ENCODE data around the gene LEMD2.

Gene LEMD2

DNA sequence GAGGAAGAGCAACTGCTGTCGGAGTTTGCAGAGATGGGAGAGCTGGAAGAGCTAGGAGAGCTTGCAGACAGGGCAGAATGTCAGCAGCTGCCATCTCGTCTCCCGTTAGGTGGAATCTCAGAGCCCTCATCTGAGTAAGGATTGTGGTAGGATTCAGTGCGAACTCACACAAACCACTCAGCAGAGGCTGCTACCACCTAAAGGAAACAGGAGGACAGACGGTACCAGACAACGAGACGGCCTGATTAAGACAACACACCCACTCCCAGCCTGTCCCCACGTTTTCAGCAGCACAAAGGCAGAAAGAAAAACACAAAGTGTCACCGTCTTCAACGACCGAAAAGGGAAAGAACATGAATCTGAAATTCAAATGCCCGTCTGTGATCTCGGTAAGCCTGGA is 4.1 kb downstream of the LEMD2 start:
- peaks cover 19 to 24% of the 10 kb centered on the region in 2 donors for H3K4me1 ChIP-seq (ENCODE audit: control insufficient read depth in 2 of 2, insufficient read depth in 2 of 2, low read length in 2 of 2)
- no peak overlapping the region for H3K27ac ChIP-seq (ENCODE audit: low read depth in 2 of 2, low read length in 2 of 2)
- H3K4me3 ChIP-seq (ENCODE audit: low read length in 2 of 2), result no peak overlapping the region
- no peaks in the 10 kb centered on the region for H3K27me3 ChIP-seq (ENCODE audit: control insufficient read depth in 2 of 2, insufficient read depth in 2 of 2, low read length in 2 of 2)
- peaks cover 45 to 52% of the 10 kb centered on the region in 2 donors for H3K36me3 ChIP-seq (ENCODE audit: control insufficient read depth in 2 of 2, insufficient read depth in 2 of 2, low read length in 2 of 2)
- no peak overlapping the region for H3K9ac ChIP-seq (ENCODE audit: low read depth in 1 of 2, low read length in 2 of 2)
- no peaks in the 10 kb centered on the region for H3K9me3 ChIP-seq (ENCODE audit: control insufficient read depth in 2 of 2, low read length in 2 of 2)

DNA sequence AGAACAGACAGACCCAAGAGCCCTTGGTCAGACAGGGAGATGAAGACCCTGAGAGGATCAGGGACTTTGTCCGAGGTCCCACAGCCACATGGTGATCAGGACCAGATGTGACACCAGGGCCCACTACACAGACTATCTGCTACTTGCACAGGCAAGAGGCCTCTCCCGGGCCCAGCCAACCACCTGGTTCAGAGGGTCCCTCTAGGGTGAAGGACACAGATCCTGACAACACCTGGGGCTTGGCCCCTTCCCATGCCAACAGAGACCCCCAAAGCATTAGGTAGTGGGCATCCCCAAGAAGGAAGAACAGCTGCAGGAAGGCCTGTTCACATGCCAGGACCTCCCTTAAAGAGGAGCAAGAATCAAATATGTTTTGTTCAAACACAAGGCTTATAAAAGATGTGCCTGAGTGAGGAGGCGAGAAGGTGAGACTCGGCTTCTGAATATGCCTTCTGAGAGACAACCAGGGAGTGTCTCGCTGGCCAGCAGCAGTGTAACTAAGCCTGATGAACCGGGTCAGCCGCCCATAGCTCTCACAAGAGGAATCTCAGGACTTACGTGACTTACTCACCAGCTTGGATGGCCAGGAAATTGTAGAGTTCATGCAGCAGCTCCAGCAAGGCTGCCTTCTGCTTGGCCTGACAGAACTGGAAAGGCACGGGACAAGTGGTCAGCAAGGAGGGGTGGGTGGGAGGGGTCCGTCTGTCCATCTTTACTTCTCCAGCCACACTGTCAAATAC is 5.0 kb downstream of the LEMD2 start:
- H3K27ac ChIP-seq (ENCODE audit: low read depth in 2 of 2, low read length in 2 of 2), result no peak overlapping the region
- H3K9ac ChIP-seq (ENCODE audit: low read depth in 1 of 2, low read length in 2 of 2), result no peak overlapping the region
- H3K36me3 ChIP-seq (ENCODE audit: control insufficient read depth in 2 of 2, insufficient read depth in 2 of 2, low read length in 2 of 2), result peaks cover 53 to 61% of the 10 kb centered on the region in 2 donors
- no peaks in the 10 kb centered on the region for H3K9me3 ChIP-seq (ENCODE audit: control insufficient read depth in 2 of 2, low read length in 2 of 2)
- H3K4me3 ChIP-seq (ENCODE audit: low read length in 2 of 2), result no peak overlapping the region
- peaks cover 19 to 24% of the 10 kb centered on the region in 2 donors for H3K4me1 ChIP-seq (ENCODE audit: control insufficient read depth in 2 of 2, insufficient read depth in 2 of 2, low read length in 2 of 2)
- no peaks in the 10 kb centered on the region for H3K27me3 ChIP-seq (ENCODE audit: control insufficient read depth in 2 of 2, insufficient read depth in 2 of 2, low read length in 2 of 2)

DNA sequence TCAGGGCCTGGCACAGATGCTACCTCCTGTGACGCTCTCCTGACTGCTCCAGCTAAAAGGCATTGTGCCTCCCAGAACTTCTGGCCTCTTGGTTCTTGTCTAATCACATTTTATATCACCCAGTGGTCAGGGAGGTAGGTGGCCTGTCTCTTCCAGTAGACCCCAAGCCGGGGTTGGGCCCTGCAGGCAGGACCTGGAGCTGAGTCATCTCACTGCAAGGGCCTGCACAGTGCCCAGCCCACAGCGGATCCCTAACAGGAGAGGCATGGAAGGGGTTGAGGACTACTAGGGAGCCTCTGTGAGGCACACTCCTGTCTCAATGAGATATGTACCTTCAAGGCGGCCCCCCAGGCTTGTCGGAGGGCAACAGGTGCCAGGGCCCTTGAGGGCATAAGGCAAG is 6.4 kb downstream of the LEMD2 start:
- Histone ChIP-seq H3K4me3 (ENCODE audit: low read length in 2 of 2) (no peak overlapping the region), H3K9ac (ENCODE audit: low read depth in 1 of 2, low read length in 2 of 2) (no peak overlapping the region), H3K27me3 (ENCODE audit: control insufficient read depth in 2 of 2, insufficient read depth in 2 of 2, low read length in 2 of 2) (no peaks in the 10 kb centered on the region), H3K27ac (ENCODE audit: low read depth in 2 of 2, low read length in 2 of 2) (no peak overlapping the region), H3K36me3 (ENCODE audit: control insufficient read depth in 2 of 2, insufficient read depth in 2 of 2, low read length in 2 of 2) (peaks cover 66 to 75% of the 10 kb centered on the region in 2 donors), H3K9me3 (ENCODE audit: control insufficient read depth in 2 of 2, low read length in 2 of 2) (no peaks in the 10 kb centered on the region), H3K4me1 (ENCODE audit: control insufficient read depth in 2 of 2, insufficient read depth in 2 of 2, low read length in 2 of 2) (peaks cover 14 to 19% of the 10 kb centered on the region in 2 donors)

DNA sequence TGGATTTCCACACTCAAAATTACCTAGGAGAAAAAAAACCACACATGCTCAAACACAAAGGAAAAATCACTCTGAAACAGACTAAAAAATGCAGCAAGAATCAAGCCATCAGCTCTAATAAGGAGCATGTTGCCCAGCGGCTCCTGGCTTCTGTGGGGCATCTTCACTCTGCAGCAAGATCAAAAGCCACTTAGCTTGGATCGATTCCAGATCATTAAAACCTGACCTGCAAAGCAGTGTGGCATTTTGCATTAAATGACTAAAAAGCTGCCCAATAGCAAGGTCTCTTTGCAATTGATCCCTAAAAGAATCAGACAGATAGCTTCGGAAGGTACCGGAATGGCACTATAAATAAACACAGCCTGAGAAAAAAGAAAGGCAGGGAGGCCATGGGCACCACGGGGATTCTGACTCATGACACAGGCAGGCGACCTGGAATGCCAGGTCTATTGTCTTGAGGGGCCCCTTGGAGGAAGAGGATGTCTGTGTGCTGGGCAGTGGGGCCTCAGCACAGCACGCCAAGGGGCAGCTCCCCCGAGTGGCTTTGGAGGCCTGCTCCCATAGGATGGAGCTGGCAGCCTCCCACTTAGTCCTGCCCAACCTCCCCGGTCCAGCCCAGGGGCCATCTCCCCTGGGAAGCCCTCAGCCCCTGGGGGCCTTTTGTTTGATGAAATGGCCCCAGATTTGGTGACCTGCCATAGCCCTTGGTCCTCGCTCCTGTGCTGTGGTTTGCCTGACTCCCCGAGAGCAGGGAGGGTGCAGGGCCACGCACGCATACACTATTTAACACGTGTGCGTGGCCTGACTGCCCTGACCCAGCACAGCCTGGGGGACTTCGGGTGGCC is 7.6 kb downstream of the LEMD2 start:
- no peak overlapping the region for H3K4me3 ChIP-seq (ENCODE audit: low read length in 2 of 2)
- H3K27me3 ChIP-seq (ENCODE audit: control insufficient read depth in 2 of 2, insufficient read depth in 2 of 2, low read length in 2 of 2), result no peaks in the 10 kb centered on the region
- no peak overlapping the region for H3K9ac ChIP-seq (ENCODE audit: low read depth in 1 of 2, low read length in 2 of 2)
- H3K4me1 ChIP-seq (ENCODE audit: control insufficient read depth in 2 of 2, insufficient read depth in 2 of 2, low read length in 2 of 2), result peaks cover 5 to 7% of the 10 kb centered on the region in 2 donors
- no peaks in the 10 kb centered on the region for H3K9me3 ChIP-seq (ENCODE audit: control insufficient read depth in 2 of 2, low read length in 2 of 2)
- no peak overlapping the region for H3K27ac ChIP-seq (ENCODE audit: low read depth in 2 of 2, low read length in 2 of 2)
- peaks cover 78 to 86% of the 10 kb centered on the region in 2 donors for H3K36me3 ChIP-seq (ENCODE audit: control insufficient read depth in 2 of 2, insufficient read depth in 2 of 2, low read length in 2 of 2)

DNA sequence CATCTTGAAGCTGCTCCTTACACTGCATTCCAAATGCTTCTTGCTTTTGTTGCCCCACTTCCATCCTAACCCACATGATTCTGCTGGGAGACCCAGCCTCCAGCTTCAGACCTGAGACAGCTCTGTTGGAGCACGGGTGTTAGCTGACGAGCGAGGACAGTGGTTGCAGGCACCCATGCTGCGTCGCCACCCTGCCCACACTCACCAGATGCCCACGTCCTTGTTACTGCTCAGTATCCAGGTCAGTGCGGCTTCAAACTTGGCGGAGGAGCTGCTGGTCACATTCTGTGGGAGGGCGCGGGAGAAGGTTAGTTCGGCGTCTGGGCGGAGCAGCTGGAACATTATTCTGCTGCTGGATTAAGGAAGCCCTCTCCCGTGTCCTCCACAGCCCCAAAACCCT is 9.0 kb downstream of the LEMD2 start:
- Histone ChIP-seq H3K9ac (ENCODE audit: low read depth in 1 of 2, low read length in 2 of 2) (no peak overlapping the region), H3K9me3 (ENCODE audit: control insufficient read depth in 2 of 2, low read length in 2 of 2) (no peaks in the 10 kb centered on the region), H3K4me1 (ENCODE audit: control insufficient read depth in 2 of 2, insufficient read depth in 2 of 2, low read length in 2 of 2) (no peaks in the 10 kb centered on the region), H3K4me3 (ENCODE audit: low read length in 2 of 2) (no peak overlapping the region), H3K36me3 (ENCODE audit: control insufficient read depth in 2 of 2, insufficient read depth in 2 of 2, low read length in 2 of 2) (peaks cover 84 to 89% of the 10 kb centered on the region in 2 donors), H3K27ac (ENCODE audit: low read depth in 2 of 2, low read length in 2 of 2) (no peak overlapping the region), H3K27me3 (ENCODE audit: control insufficient read depth in 2 of 2, insufficient read depth in 2 of 2, low read length in 2 of 2) (no peaks in the 10 kb centered on the region)

DNA sequence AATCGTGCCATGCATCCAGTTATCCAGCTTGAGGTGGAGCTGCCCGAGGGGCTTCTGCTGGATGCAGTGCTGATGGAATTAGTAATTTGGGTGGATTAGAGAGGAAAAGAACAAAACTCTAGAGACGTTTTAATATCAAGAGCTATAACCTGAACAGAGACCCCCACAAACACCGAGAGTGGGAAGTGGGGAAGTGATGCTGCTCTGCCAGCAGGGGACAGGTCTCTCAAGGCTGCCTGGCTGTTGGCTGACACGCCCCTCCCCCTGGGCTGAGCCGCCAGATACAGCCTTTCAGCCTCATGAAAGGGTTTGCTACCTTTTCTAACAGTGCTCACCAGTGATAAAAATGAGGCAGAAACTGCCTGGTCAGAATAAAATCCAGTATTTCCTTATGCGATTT is 9.6 kb downstream of the LEMD2 start:
- no peak overlapping the region for H3K9ac ChIP-seq (ENCODE audit: low read depth in 1 of 2, low read length in 2 of 2)
- H3K9me3 ChIP-seq (ENCODE audit: control insufficient read depth in 2 of 2, low read length in 2 of 2), result no peaks in the 10 kb centered on the region
- no peak overlapping the region for H3K27ac ChIP-seq (ENCODE audit: low read depth in 2 of 2, low read length in 2 of 2)
- H3K4me3 ChIP-seq (ENCODE audit: low read length in 2 of 2), result no peak overlapping the region
- H3K36me3 ChIP-seq (ENCODE audit: control insufficient read depth in 2 of 2, insufficient read depth in 2 of 2, low read length in 2 of 2), result peaks cover 84 to 88% of the 10 kb centered on the region in 2 donors
- H3K27me3 ChIP-seq (ENCODE audit: control insufficient read depth in 2 of 2, insufficient read depth in 2 of 2, low read length in 2 of 2), result no peaks in the 10 kb centered on the region
- no peaks in the 10 kb centered on the region for H3K4me1 ChIP-seq (ENCODE audit: control insufficient read depth in 2 of 2, insufficient read depth in 2 of 2, low read length in 2 of 2)

DNA sequence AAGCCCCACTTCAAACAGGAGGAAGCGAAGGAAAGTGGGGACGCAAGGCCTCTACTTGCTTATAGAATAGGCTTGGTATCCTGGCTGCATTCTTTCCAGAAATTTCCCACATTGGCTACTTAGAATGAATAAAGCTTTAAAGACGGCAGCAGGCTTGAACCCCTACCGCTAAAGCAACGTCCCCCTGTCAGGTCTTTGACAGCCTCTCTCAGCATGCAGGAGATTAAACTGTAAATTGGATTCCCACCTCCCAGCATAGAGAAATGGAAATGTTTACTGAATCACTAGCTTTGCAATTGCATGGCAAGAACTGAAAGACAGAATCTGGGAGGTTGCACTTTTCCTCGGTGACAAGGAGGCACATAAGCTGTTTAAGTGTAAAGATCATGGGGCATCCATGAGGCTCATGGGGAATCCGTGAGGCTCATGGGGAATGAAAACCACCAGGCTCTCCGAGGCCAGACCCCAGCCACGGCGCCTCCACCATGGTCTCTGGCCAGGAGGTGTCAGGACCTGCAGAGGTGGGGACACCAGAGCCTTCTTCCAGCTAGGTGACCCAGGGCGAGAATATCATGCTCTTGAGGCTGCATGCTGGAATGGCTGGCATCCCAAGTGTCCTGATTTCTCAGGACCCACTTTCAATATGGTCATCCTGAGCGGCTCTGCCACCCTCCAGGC is 10.3 kb downstream of the LEMD2 start:
- Histone ChIP-seq H3K27ac (ENCODE audit: low read depth in 2 of 2, low read length in 2 of 2) (no peak overlapping the region), H3K4me1 (ENCODE audit: control insufficient read depth in 2 of 2, insufficient read depth in 2 of 2, low read length in 2 of 2) (no peaks in the 10 kb centered on the region), H3K36me3 (ENCODE audit: control insufficient read depth in 2 of 2, insufficient read depth in 2 of 2, low read length in 2 of 2) (peaks cover 81 to 83% of the 10 kb centered on the region in 2 donors), H3K9me3 (ENCODE audit: control insufficient read depth in 2 of 2, low read length in 2 of 2) (no peaks in the 10 kb centered on the region), H3K9ac (ENCODE audit: low read depth in 1 of 2, low read length in 2 of 2) (no peak overlapping the region), H3K4me3 (ENCODE audit: low read length in 2 of 2) (no peak overlapping the region), H3K27me3 (ENCODE audit: control insufficient read depth in 2 of 2, insufficient read depth in 2 of 2, low read length in 2 of 2) (no peaks in the 10 kb centered on the region)

DNA sequence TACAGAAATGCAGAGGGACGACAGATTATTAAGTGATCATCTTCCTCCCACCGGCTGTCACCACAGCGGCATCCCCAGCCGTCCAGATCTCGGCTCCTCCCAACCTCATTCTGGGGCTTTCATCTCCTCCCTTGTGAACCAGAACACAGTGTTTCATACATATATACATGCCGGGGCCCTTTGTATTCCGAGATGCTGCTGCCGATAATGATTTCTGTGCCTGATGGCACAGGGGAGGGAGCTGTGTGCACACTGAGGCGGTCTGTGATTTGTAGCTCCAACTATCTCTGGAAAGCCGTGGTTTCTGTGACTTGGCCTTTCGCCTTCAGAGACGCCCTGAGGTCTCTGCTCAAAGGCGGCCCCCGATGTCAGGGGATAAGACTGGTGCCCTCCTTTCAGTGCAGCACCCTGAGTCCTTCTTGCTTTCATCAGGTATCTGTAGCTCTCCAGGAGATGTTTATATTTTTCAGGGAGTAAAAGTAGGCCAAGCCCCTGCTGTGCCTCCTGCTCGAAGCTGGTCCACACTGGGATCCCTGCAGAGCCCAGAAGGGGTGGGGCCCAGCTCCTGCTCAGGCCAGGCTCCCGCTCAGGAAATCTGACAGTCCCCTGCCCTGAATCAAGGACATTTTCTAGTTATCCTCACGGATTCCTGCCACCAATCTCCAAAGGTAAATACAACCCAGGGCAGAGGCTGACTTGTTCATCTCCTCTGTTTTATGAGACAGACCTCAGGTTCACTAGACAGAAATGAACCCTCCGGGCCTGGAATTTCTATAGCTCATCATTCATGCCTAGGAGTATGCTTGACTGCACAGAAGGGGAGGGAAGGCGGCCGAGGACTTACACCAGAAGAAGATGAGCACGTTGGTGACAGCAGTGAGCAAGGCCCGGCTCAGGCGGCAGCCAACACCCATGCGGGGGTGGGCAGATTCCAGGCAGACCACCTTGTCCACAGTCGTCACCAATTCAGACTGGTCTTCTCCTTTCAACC is 11.2 kb downstream of the LEMD2 start:
- no peak overlapping the region for H3K27ac ChIP-seq (ENCODE audit: low read depth in 2 of 2, low read length in 2 of 2)
- no peak overlapping the region for H3K4me3 ChIP-seq (ENCODE audit: low read length in 2 of 2)
- H3K27me3 ChIP-seq (ENCODE audit: control insufficient read depth in 2 of 2, insufficient read depth in 2 of 2, low read length in 2 of 2), result no peaks in the 10 kb centered on the region
- no peak overlapping the region for H3K9ac ChIP-seq (ENCODE audit: low read depth in 1 of 2, low read length in 2 of 2)
- no peaks in the 10 kb centered on the region for H3K9me3 ChIP-seq (ENCODE audit: control insufficient read depth in 2 of 2, low read length in 2 of 2)
- no peaks in the 10 kb centered on the region for H3K4me1 ChIP-seq (ENCODE audit: control insufficient read depth in 2 of 2, insufficient read depth in 2 of 2, low read length in 2 of 2)
- peaks cover 79 to 82% of the 10 kb centered on the region in 2 donors for H3K36me3 ChIP-seq (ENCODE audit: control insufficient read depth in 2 of 2, insufficient read depth in 2 of 2, low read length in 2 of 2)

DNA sequence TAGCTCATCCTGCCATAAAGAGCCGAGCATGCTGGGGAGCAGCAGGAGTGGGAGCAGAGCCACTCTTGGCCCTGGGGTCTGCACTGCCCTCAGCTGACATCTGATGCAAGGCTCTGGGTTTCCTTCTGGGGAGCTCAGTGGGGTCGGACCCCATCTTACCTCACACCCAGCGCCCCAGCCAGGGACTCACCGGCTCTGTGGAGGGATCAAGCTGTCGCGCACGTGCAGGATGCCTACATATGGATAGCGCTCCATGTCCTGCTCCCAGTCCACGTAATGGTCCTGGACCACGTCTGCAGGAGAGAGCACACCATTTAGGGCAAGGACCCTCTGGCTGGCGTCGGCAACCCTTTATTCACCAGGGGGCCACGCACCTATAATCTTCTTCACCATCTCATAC is 12.2 kb downstream of the LEMD2 start:
- H3K27ac ChIP-seq (ENCODE audit: low read depth in 2 of 2, low read length in 2 of 2), result no peak overlapping the region
- H3K4me1 ChIP-seq (ENCODE audit: control insufficient read depth in 2 of 2, insufficient read depth in 2 of 2, low read length in 2 of 2), result peaks cover 0 to 3% of the 10 kb centered on the region in 2 donors
- peaks cover 71 to 81% of the 10 kb centered on the region in 2 donors for H3K36me3 ChIP-seq (ENCODE audit: control insufficient read depth in 2 of 2, insufficient read depth in 2 of 2, low read length in 2 of 2)
- H3K9ac ChIP-seq (ENCODE audit: low read depth in 1 of 2, low read length in 2 of 2), result no peak overlapping the region
- no peaks in the 10 kb centered on the region for H3K27me3 ChIP-seq (ENCODE audit: control insufficient read depth in 2 of 2, insufficient read depth in 2 of 2, low read length in 2 of 2)
- no peaks in the 10 kb centered on the region for H3K9me3 ChIP-seq (ENCODE audit: control insufficient read depth in 2 of 2, low read length in 2 of 2)
- no peak overlapping the region for H3K4me3 ChIP-seq (ENCODE audit: low read length in 2 of 2)

All from mucosa of rectum (tissue), 2 donors.